SKM-1 treated with dmso at 0.1 percent for 144 hours (cell line): ENCODE results near the gene TMTC1.

Source experiments
- DNase-seq: peaks from one replicate; lab custom pipeline; 2025; ENCODE audit not compliant: unreplicated experiment; lab: John Stamatoyannopoulos, UW

TMTC1 gene

GRCh38 chr12:29713729-29714128, 70.0 kb downstream of the TMTC1 start:
- DNase-seq: no peak

DNA sequence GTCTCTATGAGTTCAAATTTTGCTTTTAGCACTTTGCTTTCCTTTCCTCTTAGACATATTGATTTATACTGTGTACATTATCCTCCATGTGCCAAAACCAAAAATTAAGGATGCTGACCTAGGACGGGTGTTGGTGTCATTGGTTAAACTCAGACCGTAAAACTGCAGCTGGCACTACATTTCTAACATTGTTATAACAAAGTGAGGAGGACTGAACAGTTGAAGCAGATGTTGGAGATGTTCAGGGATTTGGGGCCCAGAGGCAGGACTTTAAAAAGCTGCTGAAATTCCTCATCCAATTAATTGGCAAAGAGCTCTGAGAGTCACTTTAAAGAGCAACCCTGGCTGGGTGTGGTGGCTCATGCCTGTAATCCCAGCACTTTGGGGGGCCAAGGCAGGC, 72.4 kb downstream of the TMTC1 start:
- no peak for DNase-seq

- DNase-seq: no peak
These were observed 73.6 kb downstream of the TMTC1 start for GRCh38 chr12:29710104-29710503.

DNA sequence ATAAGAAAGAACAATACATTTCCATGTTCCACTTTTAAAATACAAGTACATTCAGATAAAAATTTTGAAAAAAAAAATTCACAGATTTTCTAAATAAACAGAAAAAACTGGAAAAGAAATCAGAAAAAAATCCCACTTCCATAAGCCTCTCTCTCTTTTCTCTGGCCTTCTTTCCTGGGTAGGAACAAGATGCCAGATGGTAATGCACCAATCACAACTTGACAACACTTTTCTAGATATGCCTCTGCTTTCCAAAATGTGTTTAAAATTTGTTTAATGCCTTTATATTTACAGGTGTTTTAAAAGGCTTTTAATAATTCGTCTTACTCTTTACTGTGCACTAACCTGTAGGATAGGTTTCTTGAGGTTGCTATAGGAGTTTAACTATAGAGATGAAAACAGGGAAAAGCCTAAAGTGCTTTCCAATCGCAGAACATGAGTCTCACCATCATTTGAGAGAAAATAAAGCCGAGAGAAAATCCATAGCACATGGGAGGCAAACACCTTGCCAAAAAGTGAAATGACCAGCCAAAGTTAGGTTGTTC, 74.2 kb downstream of the TMTC1 start:
- DNase-seq: no peak

DNA sequence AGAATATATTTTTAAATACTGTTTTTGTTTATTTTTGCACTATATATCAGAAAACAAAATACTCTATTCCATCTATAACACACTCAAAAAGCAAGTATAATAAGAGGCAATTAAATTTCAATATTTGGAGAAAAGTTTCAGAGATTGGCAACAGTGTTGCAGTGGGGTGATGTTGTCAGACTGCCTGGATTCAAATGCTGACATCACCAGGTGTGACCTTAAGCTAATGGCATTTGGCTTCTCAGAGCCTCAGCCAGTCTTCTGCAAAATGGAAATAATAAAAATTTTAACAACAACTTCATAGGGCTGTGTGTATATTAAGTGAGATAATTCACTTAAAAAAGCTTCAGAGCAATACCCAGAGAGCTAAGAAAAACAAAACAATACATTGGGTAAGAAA, 74.7 kb downstream of the TMTC1 start:
- no peak for DNase-seq

DNA sequence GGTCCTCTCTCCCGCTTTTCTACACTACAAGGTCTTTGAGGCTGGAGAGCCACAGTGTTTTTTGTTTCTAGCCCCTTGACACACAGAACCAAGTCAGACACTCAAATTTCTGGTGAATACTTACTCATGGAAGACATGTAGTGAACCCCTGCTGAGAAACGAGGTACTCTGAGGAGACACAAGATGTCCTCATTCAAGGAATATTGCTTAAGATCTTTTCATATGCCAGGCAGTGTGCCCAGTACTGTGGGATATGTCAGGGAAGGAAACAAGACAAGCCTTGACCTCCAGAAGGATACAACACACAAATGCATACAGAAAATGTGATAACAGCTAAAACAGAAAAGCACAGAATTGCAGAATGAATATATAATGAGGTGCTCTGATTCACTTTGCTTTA, 75.9 kb downstream of the TMTC1 start:
- no peak for DNase-seq

GRCh38 chr12:29706311-29706710, 77.4 kb downstream of the TMTC1 start:
- no peak for DNase-seq

DNA sequence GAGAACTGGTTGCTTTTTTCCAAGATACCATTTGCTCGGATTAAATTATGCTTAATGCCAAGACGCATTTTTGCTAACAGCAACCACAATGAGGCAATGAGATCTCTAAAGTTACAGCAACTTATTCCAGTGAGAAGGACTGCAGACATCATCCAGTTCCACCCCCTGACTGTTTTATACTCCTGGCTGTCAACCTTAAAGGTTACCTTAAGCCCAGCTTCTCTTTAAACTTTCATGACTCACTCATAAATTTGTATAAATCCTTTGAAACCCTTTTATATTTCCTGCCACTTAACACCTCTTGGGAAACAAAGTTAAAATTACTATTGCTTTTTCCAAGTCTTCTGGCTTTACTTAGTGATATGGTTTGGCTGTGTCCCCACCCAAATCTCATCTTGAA, 80.2 kb downstream of the TMTC1 start:
- DNase-seq: no peak

- DNase-seq: no peak
These were observed 80.8 kb downstream of the TMTC1 start for GRCh38 chr12:29702972-29703371.

DNA sequence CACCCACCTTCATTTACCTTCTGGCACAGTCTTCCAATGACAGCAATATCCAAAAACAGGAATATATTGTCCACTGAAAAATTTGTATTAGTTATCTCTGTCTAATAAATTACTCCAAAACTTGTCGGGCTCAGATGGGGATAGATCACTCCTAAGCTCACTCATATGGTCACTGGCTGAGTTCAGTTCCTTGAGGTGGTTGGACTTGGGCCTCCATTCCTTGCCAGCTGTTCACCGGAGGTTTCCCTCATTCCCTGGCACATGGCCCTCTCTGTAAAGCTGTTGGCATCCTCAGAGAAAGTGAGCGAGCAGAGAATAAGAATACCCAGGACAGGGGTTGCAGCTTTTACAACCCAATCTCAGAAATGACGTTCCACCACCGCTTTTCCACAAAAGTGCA, 81.5 kb downstream of the TMTC1 start:
- no peak for DNase-seq

DNA sequence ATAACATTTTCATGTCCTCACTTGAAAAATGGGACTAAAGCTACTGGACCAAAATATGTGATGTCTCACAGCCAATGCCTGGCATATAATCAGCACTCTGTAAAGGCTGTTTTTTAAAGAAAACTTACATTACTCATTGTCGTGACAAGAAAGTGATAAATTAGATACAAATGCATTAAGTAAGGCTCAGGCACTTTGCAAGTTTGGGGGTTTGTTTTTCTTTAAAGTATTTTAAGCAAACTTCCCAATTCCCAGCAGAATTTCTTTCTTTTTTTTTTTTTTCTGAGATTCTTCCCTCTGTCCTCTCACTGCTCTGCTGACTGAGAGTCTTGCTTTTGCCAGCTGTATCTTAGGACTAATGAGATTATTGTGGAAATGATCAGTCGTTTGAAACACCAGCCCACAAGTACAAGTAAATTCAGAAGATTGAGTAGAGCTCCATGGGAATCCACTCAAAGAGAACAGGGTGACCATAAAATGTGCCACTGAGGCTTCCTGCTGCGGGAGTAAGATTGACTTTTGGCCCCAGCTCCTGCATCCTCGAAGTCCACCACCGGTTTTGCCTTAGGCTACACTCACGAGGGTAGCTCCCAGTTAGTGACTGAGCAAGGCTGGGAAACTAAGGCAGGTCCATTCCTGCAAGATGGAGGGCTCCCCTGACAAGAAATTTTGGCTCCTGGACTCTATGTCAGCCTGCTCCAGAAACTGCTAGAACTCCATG, 82.8 kb downstream of the TMTC1 start:
- no peak for DNase-seq

DNA sequence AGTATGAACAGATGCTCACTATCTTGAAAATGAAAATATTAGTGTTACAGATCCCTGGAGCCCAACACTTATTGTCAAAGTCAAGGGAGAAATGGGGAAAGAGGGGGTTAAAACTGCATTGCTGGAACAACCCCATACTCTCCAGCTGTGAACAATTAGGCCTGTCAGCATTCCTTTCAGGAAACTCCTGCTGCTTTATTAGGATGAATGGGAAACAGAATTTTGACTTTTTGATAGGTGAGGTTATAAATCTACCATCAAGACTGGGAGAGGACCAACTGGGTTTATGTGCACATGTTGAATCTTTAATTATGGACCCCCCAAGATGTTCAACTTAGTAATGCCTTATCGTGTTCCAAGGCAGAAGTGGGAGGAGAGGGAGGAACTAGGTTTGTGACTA, 85.0 kb downstream of the TMTC1 start:
- no peak for DNase-seq

- DNase-seq: no peak
These were observed 87.9 kb downstream of the TMTC1 start for GRCh38 chr12:29695800-29696199.

- no peak for DNase-seq
These were observed 88.7 kb downstream of the TMTC1 start for GRCh38 chr12:29695026-29695425.

DNA sequence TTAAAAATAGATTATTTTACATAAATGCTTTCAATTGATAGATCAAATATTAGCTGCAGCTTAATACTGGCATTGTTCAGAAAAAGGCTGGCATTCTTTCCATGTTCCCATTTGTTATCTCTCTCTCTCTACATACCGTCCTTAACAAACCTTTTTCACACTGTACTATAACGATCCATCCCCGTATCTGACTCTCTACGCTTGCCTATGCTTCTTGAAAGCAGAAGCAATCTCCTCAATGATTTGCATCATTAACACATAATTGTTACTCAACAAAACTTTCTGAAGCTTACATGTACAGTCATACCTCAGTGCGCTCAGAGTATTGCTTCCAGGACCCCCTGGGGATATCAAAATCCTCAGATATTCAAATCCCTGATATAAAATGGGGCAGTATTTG, 89.7 kb downstream of the TMTC1 start:
- no peak for DNase-seq

GRCh38 chr12:29692237-29692636, 91.5 kb downstream of the TMTC1 start:
- DNase-seq: no peak

GRCh38 chr12:29691161-29691854, 92.4 kb downstream of the TMTC1 start:
- peak; percentile 79 for DNase-seq

DNA sequence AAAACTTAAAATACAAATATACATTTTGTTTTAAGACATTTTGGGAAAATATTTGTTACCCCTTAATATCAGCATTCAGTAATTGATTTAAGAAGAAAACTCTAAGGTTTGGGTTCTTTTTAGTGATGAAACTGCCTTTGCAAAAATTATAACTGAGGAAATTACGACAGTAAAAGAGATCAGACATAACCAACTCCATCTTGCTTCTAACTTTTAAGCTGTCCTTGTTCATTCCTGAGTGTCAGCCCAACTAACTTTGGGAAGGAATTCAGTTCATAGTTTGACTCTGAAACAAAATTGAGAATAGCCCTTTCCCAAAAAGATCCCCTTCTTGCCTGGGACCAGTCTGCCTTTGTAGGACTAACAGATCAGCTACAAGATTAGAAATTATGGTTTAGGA, 93.0 kb downstream of the TMTC1 start:
- DNase-seq: no peak

DNA sequence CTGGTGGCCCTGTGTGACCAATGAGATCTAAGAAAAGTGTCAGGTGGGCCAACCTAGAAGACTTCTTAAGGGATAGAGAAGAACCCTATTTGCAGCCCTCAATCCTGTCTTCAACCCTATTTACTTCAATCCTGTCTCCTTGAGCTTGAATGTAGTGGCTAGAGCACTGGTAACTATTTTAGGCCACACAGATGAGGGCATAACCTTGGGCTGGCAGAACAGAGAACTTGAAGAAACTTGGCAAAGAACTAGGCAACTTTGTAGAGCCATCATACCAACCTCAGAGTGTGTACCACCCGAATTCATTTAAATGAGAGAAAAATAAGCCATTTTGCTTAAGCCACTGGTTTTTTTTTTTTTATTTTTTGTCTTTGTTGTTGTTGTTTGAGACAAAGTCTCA, 94.8 kb downstream of the TMTC1 start:
- no peak for DNase-seq

- DNase-seq: no peak
These were observed 101.7 kb downstream of the TMTC1 start for GRCh38 chr12:29682088-29682487.

GRCh38 chr12:29681370-29681769, 102.4 kb downstream of the TMTC1 start:
- no peak for DNase-seq

- no peak for DNase-seq
These were observed 107.1 kb downstream of the TMTC1 start for GRCh38 chr12:29676676-29677075.

DNA sequence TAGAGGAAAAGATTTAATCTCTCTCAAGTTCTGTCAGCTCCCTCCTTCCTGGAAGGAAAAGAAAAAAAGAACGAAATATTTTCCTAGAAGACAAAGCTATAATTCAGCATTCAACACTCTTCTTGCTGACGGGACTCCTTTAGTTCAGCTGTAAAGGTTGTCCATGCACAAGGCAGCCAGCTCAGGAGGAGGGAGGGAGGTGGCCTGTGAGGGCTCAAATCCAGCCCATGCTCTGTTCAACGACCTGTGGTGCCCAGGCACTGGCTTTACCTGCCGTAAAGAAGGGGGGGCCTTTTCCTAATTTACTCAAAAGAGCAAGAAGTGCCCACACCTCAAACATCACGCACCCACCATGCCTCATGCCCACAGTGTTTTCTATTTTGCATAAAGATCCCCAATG, 109.3 kb downstream of the TMTC1 start:
- DNase-seq: no peak
